Measurements from ENCODE around the gene DCBLD2. TPM values are rescaled to one million over a fixed set of nuclear protein-coding genes. Genes with fewer than 3 reads are reported as not detected.

DCBLD2 gene
- total RNA-seq, 1 experiment from 2014 or later, result 91.7 TPM

- in situ Hi-C loops (cut with HindIII; ENCODE audit: low pct_unique_long_range_greater_than_20kb, low sequenced_read_pairs), result no loop called here
- DNase-seq (ENCODE audit: low read depth, low spot score), result peak; percentile 85
Measured at GRCh38 chr3:98768961-98769360, 132.5 kb downstream of the DCBLD2 start.

GRCh38 chr3:98766924-98767323 lies 134.6 kb downstream of the DCBLD2 start:
- no peak for DNase-seq (ENCODE audit: low read depth, low spot score)
- in situ Hi-C loops (cut with HindIII; ENCODE audit: low pct_unique_long_range_greater_than_20kb, low sequenced_read_pairs), result no loop called here

GRCh38 chr3:98765721-98766120 lies 135.8 kb downstream of the DCBLD2 start:
- DNase-seq (ENCODE audit: low read depth, low spot score), result no peak
- in situ Hi-C loops (cut with HindIII; ENCODE audit: low pct_unique_long_range_greater_than_20kb, low sequenced_read_pairs), result no loop called here

DNA sequence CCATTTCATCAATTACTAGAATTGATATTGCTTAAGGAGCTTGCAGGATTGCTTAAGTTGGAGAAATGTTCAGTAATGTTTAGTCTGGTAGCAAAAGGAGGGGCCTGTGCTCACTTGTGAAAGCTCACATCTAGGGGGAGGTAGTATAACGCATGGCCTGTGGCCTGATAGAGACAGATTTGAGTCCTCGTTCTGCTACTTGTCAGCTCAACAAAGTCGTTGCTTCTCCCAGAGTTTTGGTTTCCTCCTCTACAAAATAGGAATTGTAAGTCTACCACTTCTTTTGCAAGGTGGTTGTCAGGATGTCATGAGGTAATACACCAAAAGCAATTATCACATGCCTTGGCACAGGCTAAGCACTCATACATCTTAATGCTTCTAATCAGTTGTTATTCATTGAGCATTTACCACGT lies 137.0 kb downstream of the DCBLD2 start:
- DNase-seq (ENCODE audit: low read depth, low spot score), result peak; percentile 97
- in situ Hi-C loops (cut with HindIII; ENCODE audit: low pct_unique_long_range_greater_than_20kb, low sequenced_read_pairs), result no loop called here

DNA sequence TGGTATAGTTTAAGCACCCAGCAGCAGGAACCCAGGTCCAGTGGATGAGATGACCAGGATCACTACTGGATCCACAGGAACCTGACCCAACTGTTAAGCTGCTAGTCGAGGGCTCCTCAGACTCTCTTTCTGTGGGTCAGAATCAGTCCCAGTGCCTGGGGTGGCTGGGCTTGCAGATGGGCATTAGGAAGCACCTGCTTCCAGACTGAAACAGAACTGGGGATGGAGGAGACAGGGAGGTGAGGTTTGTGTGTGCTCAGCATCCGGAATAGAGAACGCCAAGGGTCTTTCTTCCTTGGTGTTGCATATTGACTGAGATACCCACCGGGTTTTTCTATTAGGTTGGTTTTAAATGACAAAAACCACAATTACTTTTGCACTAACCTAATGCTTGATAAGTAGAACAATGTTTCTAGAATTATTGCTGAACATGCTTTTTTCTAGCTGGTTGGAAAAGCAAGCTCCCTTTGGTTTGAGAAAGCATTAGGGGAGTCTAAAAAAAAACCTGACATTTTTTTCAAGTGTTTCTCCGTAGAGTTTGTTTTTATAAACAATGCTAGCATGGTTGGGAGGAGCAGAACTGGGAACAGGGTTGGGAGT lies 137.6 kb downstream of the DCBLD2 start:
- in situ Hi-C loops (cut with HindIII; ENCODE audit: low pct_unique_long_range_greater_than_20kb, low sequenced_read_pairs), result no loop called here
- no peak for DNase-seq (ENCODE audit: low read depth, low spot score)

- peak; percentile 67 for DNase-seq (ENCODE audit: low read depth, low spot score)
- in situ Hi-C loops (cut with HindIII; ENCODE audit: low pct_unique_long_range_greater_than_20kb, low sequenced_read_pairs), result no loop called here
Measured at GRCh38 chr3:98763076-98763475, 138.4 kb downstream of the DCBLD2 start, which contains the start of gene ST3GAL6. Gene ST3GAL6, plus strand, starts transcription at chr3:98763340. Its CDS starts 5,101 bp downstream, at chr3:98768441.

DNA sequence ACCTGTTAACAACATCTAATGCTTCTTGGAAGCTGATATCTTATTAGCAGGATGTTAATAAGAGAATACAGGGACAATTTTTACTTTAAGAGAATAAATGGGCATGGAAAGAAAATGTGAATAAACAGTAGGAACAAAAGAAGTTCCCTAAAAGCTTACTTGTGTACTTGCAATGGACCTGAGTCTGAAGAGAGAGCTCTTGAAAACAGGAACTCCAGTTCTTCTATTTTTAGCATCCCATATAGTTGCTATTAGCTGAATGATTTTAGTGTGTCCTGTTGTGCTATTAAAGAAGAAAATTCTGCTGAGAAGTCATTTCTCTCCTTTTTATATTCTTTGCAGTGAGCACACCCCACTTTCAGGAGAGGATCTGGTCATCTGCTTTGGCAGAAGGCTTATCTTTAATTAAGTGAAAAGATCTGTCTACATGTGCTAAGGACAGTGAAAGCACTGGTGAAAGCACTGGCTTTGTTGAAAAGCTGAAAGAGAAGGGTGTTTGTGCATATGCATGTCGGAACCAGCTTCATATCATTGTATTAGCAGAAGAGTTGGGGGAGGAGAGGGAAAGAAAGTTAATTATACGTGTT lies 139.8 kb downstream of the DCBLD2 start:
- DNase-seq (ENCODE audit: low read depth, low spot score), result peak; percentile 61
- in situ Hi-C loops (cut with HindIII; ENCODE audit: low pct_unique_long_range_greater_than_20kb, low sequenced_read_pairs), result no loop called here

DNA sequence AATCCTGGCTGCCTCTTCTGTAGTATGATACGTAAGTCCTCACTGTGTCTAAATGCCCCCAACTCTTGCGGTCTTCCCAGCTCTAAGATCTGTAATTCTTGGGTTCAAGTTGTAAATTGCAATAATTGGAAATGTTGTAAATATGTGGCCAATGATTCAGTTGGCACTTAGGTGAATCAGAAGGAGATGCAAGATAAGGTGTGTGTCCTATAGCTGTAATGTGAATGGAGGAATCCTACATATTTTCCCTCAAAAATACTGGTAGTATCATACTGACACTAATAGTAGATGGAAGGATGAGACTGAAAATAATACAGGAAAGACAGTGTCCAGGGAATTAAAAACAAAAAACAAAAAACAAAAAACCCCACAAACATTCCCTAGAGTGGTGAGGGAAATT lies 141.9 kb downstream of the DCBLD2 start:
- no peak for DNase-seq (ENCODE audit: low read depth, low spot score)
- in situ Hi-C loops (cut with HindIII; ENCODE audit: low pct_unique_long_range_greater_than_20kb, low sequenced_read_pairs), result no loop called here

DNA sequence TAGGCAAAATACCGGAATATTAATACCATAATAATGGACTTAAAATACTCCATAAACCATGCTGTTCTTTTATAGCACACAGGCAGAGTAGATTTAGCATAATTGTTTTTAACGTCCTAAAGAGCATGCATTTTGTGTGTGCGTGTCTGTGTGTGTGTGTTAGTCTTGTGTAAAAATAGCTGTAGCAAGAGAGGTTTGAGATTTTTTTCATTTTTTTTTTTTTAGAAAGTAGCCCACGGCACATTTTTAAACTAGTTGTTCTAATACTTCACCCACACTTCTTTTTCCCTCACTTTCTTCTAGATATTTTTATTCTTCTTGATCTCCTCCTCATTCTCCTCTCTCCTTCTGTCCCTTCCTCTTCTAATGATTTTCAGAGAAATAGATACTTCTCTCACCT lies 145.9 kb downstream of the DCBLD2 start:
- in situ Hi-C loops (cut with HindIII; ENCODE audit: low pct_unique_long_range_greater_than_20kb, low sequenced_read_pairs), result no loop called here
- DNase-seq (ENCODE audit: low read depth, low spot score), result no peak

DNA sequence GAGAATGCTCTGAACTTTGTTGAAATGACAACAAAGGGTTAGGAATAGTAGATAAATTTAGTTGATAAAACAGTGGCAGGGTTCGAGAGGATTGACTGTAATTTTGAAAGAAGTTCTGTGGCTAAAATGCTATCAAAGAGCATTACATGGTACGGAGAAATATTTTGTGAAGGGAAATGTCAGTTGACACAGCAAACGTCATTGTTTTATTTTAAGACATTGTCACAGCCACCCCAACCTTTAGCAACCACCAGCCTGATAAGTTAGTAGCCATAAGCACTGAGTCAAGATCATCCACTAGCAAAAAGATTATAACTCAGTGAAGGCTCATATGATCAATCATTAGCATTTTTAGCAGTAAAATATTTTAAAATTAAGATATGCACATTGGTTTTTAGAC lies 147.0 kb downstream of the DCBLD2 start:
- in situ Hi-C loops (cut with HindIII; ENCODE audit: low pct_unique_long_range_greater_than_20kb, low sequenced_read_pairs), result no loop called here

DNA sequence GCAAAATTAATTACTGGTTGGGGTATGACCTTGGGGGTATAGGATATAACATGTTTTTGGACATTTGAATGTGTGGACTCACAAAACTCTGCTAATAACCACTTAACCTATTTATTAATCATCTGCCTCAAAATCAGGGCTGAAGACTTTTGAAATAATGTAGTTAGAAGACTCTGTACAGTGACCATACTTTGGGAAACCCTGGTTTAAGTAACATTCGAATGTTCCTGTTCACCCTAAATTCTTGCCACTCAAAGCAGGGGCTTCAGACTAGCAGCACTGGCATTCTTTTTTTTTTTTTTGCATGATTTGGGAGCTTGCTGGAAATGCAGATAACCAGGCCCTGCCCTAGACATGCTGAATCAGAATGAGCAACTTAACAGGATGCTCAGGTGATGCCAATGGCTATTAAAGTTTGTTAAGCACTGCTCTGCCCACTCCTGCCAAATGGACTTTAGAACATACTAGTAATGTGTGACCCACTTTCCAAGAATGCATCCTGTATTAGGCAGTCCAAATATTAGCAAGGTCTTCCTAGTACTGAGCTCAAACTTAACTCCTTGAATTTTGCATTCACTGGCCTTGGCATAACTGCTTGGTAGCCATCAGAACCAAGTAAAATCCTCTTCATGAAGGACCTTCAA lies 151.1 kb downstream of the DCBLD2 start:
- DNase-seq (ENCODE audit: low read depth, low spot score), result no peak

More for the DNA sequence above, 147.0 kb downstream of the DCBLD2 start:
- DNase-seq (ENCODE audit: low read depth, low spot score), result no peak

DNA sequence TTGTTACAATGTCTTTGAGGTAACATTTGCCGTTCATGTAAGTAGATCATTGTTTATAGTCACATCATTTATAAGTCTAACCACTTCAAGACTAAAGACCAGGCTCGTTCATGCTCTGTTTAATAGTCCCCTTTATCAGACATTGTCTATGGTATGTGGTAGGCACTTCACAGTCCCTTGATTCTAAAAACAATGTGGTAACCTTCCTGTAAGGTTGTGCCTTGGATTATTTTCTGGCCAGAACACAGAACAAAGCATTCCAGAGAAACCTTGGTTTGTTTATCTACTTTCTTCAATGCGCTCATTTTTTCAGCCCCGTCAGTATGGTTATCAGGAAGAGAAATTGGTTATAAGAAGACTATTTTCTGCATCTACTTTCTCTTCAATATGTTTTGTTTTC lies 154.6 kb downstream of the DCBLD2 start:
- in situ Hi-C loops (cut with HindIII; ENCODE audit: low pct_unique_long_range_greater_than_20kb, low sequenced_read_pairs), result no loop called here
- DNase-seq (ENCODE audit: low read depth, low spot score), result no peak

More for the DNA sequence above, 151.1 kb downstream of the DCBLD2 start:
- in situ Hi-C loops (cut with HindIII; ENCODE audit: low pct_unique_long_range_greater_than_20kb, low sequenced_read_pairs), result no loop called here

- DNase-seq (ENCODE audit: low read depth, low spot score), result no peak
- in situ Hi-C loops (cut with HindIII; ENCODE audit: low pct_unique_long_range_greater_than_20kb, low sequenced_read_pairs), result no loop called here
Measured at GRCh38 chr3:98746122-98746521, 155.4 kb downstream of the DCBLD2 start.

Small RNAs within 50 kb of the gene (small RNA-seq; reads per million reads assigned to genes)
- gene RNU6-1263P (0 reads per million in 2 experiments), gene RNU6-26P (0 to 0.14 reads per million in 2 experiments)

Other genes starting within 250 kb of the DCBLD2 start
- gene ST3GAL6, start 138.4 kb downstream of the DCBLD2 start, total RNA-seq (2014; rRNA removed; shearing (Covaris generic)), result 254 and 271 TPM in 2 replicates

Measured in SK-MEL-5 (cell line).